Stimulated activated CD4-positive, alpha-beta T cell treated with anti-CD3 and anti-CD28 coated beads, Interleukin-4, amount 100 ng/mL, for 48 hours (primary cell): ENCODE results near the gene SLC18A3.

Experiments used
- DNase-seq, 2 donors: peaks; one replicate each; pipeline ENCODE4 v3.0.0-alpha.2; 2020; ENCODE audit warnings: low read depth in 2 of 2

Gene SLC18A3

GRCh38 chr10:49627644-49628247, 17.6 kb downstream of the SLC18A3 start:
- no peak for DNase-seq

DNA sequence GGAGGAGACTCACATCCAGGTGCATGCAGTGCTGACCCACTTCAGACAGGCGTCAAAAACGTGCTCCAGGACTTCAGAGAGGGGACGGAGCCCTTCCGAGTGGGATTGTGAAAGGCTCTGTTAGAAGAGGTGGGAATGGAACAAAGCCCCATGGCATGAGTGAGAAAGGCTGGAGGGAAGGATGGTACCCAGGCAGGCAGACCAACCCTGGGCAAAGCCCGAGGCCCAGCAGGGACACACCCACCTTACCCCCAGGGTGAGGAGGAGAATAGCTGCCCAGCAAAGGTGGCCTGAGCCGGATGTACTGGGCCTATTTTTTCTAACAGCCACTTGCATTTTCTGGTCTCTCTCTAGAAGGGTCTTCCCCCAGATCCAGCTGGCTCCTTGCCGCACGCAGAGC, 18.5 kb downstream of the SLC18A3 start:
- no peak for DNase-seq

GRCh38 chr10:49629431-49629881, 19.3 kb downstream of the SLC18A3 start:
- no peak for DNase-seq

DNA sequence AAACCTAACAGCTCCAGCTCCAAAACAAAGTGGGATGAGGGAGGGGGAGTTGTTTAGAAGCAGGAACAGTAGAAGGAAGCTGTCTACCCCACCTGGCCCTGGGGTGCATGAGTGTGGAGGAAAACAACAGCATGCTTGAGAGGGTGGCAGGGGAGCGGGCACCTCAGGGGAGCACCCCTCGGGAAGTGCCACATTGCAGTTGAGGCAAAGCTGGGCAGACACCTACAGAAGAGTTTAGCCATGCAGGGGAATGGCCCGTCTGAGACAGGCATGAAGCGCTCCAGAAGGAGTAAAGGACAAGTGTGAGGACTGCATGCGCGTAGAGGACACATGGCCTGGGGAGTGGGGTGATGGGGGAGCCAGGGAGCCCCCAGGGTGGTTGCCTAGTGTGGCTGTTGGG, 21.9 kb downstream of the SLC18A3 start:
- no peak for DNase-seq

- no peak for DNase-seq
Measured at GRCh38 chr10:49632406-49633317, 22.6 kb downstream of the SLC18A3 start.

GRCh38 chr10:49633327-49634068, 23.4 kb downstream of the SLC18A3 start:
- no peak for DNase-seq

DNA sequence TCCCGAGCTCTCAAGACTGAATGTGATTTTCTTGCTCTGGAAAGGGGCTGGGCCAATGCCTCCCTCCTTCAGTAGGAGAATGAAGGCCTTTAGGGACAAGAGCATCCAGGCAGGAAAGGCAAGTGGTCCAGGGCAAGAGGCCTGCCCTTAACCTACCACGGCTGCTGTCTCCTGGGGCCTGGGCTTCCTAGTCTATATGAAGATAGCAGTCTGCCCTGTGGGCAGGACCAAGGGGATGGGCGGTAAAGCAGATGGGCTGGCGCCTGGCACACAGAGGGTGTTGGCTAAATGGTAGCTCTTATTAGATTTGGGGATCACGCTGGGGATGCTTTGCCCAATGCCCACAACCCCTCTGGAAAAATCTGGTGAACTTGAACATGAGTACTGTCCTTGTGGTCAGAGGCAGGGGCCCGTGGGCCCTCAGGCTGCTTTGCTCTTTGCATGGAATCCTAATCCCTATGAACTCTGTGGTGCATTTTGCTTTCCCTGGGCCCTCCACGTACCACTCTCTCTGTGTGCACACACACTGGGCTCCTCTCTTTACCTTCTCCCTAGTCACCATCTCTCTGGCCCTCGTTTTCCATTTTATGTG, 24.1 kb downstream of the SLC18A3 start:
- no peak for DNase-seq

DNA sequence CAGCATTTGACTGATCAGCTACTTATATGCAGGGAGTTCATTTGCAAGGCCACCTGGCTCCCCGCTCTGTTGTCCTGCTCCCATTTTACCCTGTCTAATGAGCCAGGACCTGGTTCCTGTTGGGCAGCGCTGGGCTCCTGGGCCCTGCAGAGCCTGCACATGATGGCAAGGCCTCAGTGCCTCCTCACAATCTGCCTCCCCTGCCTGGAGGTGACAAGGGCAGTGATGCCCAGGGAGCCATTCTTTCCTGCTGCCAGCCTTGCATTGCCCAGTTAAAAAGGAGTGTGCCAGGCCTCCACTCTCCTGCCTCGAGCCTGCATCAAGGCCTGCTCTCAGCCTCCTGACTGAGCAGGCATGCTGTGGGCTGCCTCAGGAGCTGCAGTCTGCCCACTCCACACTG, 32.2 kb downstream of the SLC18A3 start:
- DNase-seq: no peak

DNA sequence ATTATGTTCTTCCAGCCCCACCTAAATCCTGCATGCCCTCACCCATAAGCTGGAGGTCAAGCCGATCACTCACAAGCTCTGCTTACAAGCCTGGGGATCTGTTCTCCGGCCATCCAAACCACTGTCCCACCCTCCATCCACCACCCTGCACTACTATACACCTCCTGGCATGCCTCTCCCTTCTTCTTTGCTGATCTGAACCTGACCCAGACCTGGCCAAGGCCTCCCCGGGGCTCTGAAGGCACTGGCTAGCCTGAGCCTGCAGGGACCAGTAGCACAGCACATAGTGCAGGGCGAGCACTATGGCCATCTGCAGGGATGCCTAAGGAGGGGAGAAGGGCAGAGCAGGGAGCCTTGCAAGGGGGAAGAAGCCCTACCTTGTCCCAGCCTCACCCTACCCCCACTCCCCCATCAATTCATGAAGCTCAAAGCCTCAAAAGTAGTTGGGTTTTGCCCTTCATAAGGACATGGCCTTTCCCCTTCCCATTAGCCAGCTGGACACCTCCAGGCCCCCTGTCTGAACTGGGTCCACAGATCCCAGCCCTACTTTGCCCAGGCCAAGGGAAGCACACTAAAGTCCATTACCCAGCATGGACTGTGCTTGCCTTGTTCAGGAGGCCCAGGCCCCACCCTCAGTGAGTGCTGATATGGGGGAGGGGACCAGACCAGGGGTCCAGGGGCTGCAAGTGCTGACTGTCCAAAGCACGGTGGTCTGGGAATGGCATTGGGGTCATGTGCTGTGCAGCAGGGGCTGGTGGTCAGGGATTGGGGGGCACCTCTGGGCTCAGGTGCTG, 33.3 kb downstream of the SLC18A3 start:
- DNase-seq: no peak

DNA sequence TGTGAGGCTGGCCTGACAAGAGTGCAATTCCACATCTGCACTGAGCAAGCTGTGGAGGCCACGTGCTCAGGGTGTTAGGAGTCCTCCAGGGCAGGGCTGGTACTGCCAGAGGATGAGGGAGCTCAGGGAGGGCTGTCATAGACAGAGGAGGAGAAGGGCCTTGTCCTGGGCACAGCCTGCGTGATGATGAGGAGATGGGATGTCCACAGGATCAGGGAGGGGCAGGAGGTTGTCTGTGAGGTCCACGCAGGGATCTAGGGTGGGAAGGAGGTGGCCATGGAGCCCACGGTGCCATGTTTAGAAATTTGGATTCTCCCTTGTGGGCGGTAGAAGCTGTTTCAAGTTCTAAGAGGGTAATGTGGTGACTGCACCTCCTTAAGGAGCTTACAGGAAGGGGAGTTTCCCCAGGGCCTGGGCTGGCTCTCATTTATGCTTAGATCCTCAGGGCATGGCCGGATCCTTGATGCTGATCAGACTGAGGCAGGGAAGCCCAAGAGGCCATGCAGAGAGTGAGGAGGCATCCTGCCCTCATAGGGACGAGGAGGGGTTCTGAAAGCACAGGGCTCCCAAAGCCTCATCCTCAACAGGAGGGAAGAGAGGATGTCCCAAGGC, 34.0 kb downstream of the SLC18A3 start:
- no peak for DNase-seq

- no peak for DNase-seq
Measured at GRCh38 chr10:49645417-49645816, 35.3 kb downstream of the SLC18A3 start.

GRCh38 chr10:49645871-49646870, 36.1 kb downstream of the SLC18A3 start:
- no peak for DNase-seq

DNA sequence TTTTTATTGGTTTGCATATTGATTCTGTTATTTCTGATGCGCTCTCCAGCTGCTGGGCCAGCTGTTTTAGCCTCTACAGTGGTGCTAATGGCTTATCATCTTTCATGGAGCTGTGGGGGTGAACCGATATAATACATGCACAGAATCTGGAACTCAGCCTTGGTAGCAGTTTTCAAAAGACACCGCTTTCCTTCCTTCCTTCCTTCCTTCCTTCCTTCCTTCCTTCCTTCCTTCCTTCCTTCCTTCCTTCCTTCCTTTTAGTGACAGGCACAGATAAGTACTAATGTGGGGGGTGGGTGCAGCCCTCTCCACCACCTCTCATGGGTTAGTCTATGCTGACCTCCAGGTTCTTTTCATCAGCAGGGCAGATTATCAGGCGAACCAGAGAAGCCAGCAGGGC, 37.4 kb downstream of the SLC18A3 start:
- no peak for DNase-seq

DNA sequence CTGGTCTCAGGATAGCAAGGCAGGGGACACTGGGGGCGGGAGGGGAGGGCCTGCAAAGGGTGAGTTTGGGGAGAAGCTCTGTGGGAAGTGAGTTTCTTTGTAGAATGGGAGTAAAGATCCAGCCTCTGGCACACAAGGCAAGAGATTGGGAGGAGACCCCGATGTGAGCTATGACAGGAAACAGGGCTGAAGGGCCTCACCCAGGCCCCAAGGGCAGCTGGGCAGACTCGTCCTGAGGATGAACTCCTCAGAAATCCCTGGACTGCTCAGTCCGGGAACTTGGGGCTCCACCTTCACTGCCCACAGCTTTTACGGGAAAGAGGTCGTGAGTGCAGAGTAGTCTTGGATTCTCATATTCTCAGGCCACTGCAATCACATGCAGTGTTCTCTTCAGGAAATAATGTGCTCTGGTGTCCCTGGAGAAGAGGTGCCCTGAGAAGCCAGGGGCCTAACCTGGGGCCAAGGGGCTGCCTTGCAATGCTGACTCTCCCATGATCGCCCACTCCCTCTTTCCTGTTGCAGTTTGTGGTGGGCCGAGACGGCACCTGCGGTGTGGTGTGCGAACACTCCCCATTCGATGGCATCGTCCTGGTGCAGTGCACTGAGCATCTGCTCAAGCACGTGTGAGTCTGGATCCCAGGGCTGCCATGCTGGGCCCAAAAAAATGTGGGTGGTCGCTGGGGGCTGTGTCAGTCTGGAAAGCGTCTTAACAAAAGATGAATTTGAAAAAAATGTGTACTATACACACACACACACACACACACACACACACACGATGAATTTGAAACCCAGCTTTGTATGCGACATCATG, 38.1 kb downstream of the SLC18A3 start:
- DNase-seq: no peak

- DNase-seq: peak in 1 of 2 donors; percentile 7
Measured at GRCh38 chr10:49649294-49649693, 39.2 kb downstream of the SLC18A3 start.

GRCh38 chr10:49649936-49650723, 40.0 kb downstream of the SLC18A3 start:
- DNase-seq: no peak

GRCh38 chr10:49650724-49651034, 40.6 kb downstream of the SLC18A3 start:
- DNase-seq: no peak
